ENCODE results near the gene FOLR2. TPM values are rescaled to one million over a fixed set of nuclear protein-coding genes. Genes with fewer than 3 reads are reported as not detected.

The FOLR2 gene
- total and polyA plus RNA-seq, 2 experiments from 2014 or later = not detected

- TF ChIP-seq, protein P1, sequence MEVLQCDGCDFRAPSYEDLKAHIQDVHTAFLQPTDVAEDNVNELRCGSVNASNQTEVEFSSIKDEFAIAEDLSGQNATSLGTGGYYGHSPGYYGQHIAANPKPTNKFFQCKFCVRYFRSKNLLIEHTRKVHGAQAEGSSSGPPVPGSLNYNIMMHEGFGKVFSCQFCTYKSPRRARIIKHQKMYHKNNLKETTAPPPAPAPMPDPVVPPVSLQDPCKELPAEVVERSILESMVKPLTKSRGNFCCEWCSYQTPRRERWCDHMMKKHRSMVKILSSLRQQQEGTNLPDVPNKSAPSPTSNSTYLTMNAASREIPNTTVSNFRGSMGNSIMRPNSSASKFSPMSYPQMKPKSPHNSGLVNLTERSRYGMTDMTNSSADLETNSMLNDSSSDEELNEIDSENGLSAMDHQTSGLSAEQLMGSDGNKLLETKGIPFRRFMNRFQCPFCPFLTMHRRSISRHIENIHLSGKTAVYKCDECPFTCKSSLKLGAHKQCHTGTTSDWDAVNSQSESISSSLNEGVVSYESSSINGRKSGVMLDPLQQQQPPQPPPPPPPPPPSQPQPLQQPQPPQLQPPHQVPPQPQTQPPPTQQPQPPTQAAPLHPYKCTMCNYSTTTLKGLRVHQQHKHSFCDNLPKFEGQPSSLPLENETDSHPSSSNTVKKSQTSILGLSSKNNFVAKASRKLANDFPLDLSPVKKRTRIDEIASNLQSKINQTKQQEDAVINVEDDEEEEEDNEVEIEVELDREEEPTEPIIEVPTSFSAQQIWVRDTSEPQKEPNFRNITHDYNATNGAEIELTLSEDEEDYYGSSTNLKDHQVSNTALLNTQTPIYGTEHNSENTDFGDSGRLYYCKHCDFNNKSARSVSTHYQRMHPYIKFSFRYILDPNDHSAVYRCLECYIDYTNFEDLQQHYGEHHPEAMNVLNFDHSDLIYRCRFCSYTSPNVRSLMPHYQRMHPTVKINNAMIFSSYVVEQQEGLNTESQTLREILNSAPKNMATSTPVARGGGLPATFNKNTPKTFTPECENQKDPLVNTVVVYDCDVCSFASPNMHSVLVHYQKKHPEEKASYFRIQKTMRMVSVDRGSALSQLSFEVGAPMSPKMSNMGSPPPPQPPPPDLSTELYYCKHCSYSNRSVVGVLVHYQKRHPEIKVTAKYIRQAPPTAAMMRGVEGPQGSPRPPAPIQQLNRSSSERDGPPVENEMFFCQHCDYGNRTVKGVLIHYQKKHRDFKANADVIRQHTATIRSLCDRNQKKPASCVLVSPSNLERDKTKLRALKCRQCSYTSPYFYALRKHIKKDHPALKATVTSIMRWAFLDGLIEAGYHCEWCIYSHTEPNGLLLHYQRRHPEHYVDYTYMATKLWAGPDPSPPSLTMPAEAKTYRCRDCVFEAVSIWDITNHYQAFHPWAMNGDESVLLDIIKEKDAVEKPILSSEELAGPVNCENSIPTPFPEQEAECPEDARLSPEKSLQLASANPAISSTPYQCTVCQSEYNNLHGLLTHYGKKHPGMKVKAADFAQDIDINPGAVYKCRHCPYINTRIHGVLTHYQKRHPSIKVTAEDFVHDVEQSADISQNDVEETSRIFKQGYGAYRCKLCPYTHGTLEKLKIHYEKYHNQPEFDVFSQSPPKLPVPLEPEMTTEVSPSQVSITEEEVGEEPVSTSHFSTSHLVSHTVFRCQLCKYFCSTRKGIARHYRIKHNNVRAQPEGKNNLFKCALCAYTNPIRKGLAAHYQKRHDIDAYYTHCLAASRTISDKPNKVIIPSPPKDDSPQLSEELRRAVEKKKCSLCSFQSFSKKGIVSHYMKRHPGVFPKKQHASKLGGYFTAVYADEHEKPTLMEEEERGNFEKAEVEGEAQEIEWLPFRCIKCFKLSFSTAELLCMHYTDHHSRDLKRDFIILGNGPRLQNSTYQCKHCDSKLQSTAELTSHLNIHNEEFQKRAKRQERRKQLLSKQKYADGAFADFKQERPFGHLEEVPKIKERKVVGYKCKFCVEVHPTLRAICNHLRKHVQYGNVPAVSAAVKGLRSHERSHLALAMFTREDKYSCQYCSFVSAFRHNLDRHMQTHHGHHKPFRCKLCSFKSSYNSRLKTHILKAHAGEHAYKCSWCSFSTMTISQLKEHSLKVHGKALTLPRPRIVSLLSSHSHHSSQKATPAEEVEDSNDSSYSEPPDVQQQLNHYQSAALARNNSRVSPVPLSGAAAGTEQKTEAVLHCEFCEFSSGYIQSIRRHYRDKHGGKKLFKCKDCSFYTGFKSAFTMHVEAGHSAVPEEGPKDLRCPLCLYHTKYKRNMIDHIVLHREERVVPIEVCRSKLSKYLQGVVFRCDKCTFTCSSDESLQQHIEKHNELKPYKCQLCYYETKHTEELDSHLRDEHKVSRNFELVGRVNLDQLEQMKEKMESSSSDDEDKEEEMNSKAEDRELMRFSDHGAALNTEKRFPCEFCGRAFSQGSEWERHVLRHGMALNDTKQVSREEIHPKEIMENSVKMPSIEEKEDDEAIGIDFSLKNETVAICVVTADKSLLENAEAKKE (CRISPR knock-in tag; IDR thresholded peaks at IDR 0.05) = no peak
- no peak for TF ChIP-seq EZH2 (IDR thresholded peaks at IDR 0.05; ENCODE audit: low read depth, unreplicated experiment)
These were observed 12.8 kb downstream of the FOLR2 start (continued) for GRCh38 chr11:72229336-72229924.

- H3K79me2 ChIP-seq (replicated peaks; ENCODE audit: insufficient read depth) = peaks cover 19% of the 10 kb centered on the region
- no peak for TF ChIP-seq NANOG (IDR thresholded peaks at IDR 0.05; ENCODE audit: borderline replicate concordance)
- no peak for TF ChIP-seq EZH2phosphoT487 (IDR thresholded peaks at IDR 0.05; ENCODE audit: unreplicated experiment)
- no peak for TF ChIP-seq POLR2AphosphoS5 (IDR thresholded peaks at IDR 0.05; ENCODE audit: low read depth)
- TF ChIP-seq ETS1 (IDR thresholded peaks at IDR 0.05) = no peak
- TF ChIP-seq EZH2 (IDR thresholded peaks at IDR 0.05; ENCODE audit: low read depth, unreplicated experiment) = no peak
- TF ChIP-seq ZNF114 (CRISPR knock-in tag; IDR thresholded peaks at IDR 0.05) = no peak
These were observed 13.6 kb downstream of the FOLR2 start for GRCh38 chr11:72229925-72230763.

More at GRCh38 chr11:72229925-72230763, 13.6 kb downstream of the FOLR2 start:
- DNase-seq (ENCODE audit: low spot score) (no peak), ATAC-seq (no peak)
- no peak overlapping the region for H3K4me3 ChIP-seq
- no peaks in the 10 kb centered on the region for H3K9me2 ChIP-seq (ENCODE audit: insufficient read depth)
- Mint-ChIP-seq H3K36me3 (ENCODE audit: low read depth) (peaks cover 65% of the 10 kb centered on the region), H3K27me3 (ENCODE audit: insufficient read depth, low read depth, poor library complexity) (peaks cover 15% of the 10 kb centered on the region), H3K27ac (no peak overlapping the region), H3K4me1 (peaks cover 19% of the 10 kb centered on the region), H3K9me3 (no peaks in the 10 kb centered on the region), H3K4me3 (no peak overlapping the region)
- no peaks in the 10 kb centered on the region; the same call in 1 of the 2 replicates for H3K36me3 ChIP-seq (ENCODE audit: insufficient read depth)
- no peak overlapping the region for H2AFZ ChIP-seq
- no peak overlapping the region for H3K27ac ChIP-seq (ENCODE audit: low read depth)
- peaks cover 12% of the 10 kb centered on the region for H3K4me1 ChIP-seq (ENCODE audit: insufficient read depth)
- peaks cover 10% of the 10 kb centered on the region; the same call in 1 of the 2 replicates for H3K27me3 ChIP-seq (ENCODE audit: insufficient read depth)
- H3K4me2 ChIP-seq = no peak overlapping the region
- peaks cover 12% of the 10 kb centered on the region for H4K20me1 ChIP-seq (replicated peaks; ENCODE audit: insufficient read depth)
- no peaks in the 10 kb centered on the region for H3F3A ChIP-seq (replicated peaks; ENCODE audit: low read depth)

Data from GM23338 (cell line).